AG20443 (cell line): ENCODE results near the gene ARID1B.

Source experiments
- DNase-seq: peaks from one replicate; pipeline ENCODE4 v3.0.0; 2012; ENCODE audit warnings: low spot score, mixed read lengths

ARID1B gene

DNA sequence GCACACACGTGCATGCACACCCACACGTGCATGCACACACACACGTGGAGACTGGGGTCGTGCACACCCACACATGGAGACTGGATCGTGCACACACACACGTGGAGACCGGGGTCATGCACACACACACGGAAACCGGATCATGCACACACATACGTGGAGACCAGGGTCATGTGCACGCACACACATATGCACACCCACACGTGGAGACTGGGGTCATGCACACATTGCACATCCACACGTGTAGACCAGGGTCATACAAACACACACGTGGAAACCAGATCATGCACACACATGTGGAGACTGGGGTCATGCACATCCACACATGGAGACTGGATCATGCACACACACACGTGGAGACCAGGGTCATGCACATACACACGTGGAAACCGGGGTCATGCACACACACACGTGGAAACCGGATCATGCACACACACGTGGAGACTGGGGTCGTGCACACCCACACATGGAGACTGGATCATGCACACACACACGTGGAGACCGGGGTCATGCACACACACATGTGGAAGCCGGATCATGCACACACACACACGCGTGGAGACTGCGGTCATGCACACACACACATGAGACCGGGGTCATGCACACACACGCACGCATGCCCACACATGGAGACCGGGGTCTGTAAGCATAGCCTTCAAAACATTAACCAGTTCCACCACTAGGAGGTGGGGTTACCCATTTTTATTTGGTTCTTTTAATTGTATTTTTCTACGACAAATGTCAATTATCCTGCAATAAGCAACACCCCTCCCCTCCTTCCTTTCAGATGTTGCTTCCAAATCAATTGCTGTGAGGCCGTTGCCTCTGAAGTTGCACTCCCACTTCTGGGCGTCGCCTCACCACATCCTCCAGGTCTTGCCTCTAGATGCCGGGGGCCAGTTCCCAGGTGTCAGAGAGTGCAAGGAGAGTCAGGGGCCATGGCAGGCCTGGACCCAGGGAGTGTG, 450.3 kb downstream of the ARID1B start:
- peak; percentile 34 for DNase-seq

DNA sequence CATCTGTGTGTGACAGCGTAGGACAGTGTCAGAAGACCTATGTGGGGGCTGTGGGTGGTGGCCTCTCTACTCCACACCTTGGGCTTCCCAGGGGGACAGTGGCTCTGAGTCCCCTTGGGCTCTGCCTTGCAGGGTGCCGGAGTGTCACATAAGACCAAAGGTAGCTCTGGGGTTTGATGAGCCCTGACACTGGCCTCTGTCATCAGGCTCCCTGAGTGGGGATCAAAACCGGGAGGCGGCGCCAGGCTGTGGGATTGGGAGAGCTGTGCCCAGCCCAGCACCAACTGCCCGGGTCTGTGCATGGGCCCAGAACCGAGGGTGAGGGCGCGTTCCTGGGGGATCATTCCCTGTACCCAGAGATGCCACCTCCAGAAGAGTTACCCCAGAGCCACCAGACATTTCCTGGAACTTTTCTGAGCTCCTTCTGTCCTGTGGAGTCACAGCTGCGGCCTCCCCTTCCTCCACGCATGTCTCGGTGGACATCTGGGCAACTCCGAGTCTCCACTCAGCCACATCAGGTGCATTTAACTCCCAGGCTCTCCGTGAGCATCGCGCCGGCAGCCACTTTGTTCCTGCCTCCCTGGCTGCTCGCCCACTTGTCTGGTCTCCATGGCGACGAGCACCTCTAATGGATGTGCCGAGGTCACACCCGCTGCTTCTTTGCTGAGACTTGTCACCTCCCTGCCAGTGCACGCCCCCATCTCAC, 451.4 kb downstream of the ARID1B start:
- DNase-seq: no peak

DNA sequence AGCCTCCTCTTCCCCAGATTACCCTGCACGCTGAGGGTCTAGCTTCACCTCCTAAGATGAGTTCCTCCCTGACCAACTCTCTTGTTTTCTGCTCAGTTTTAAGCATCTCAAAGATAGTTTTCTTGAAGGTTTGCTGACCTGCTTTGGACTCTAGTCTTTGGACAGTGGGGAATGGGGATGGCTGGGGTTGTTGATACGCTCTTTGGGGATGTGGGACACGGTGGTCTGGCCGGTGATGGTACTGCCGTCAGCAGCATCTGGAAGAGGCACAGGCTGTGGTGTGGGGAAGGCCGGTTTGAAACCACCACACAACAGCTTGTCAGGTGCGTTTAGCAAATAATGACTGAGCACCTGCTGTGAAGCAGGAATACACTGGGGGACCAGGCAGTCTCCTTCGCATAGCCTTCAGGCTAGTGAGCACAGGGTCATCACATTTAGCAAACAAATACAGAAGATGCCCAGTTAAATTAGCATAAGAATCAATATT, 452.0 kb downstream of the ARID1B start:
- DNase-seq: no peak

DNA sequence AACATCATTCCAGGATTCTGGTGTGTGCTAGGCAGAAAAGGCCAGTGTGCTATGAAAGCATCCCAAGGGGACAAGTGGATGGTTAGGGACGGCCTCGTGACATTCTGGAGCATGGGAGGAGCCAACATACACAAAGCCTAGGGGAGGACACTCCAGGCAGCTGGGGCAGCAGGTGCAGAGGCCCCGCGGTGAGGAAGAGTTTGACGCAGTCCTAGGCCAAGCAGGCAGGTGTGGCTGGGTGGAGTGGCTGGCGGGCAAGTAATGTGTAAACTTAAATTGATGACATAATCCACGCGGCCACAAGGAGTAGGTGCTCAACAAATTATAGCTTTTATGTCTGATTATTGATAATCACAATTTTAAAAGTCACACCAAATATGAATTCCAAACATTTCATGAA, 452.5 kb downstream of the ARID1B start:
- DNase-seq: no peak

DNA sequence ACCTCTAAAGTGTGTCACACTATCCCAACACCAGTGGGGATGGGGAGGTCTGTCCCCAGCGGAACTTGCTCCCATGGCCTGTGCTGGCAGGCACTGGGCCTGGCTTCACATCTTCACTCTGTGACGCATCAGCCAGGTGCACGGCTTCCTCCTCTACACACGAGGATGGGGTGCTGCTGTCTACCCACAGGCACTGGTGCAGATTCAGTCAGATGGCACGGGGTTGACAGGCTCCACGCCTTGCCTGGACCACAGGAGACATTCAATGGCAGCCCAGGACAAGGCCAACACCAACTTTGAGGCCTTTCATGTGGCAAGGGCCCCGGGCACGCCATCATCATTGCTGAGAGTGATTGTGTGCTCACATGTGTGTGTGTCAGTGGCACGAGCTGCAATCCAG, 453.7 kb downstream of the ARID1B start:
- no peak for DNase-seq

DNA sequence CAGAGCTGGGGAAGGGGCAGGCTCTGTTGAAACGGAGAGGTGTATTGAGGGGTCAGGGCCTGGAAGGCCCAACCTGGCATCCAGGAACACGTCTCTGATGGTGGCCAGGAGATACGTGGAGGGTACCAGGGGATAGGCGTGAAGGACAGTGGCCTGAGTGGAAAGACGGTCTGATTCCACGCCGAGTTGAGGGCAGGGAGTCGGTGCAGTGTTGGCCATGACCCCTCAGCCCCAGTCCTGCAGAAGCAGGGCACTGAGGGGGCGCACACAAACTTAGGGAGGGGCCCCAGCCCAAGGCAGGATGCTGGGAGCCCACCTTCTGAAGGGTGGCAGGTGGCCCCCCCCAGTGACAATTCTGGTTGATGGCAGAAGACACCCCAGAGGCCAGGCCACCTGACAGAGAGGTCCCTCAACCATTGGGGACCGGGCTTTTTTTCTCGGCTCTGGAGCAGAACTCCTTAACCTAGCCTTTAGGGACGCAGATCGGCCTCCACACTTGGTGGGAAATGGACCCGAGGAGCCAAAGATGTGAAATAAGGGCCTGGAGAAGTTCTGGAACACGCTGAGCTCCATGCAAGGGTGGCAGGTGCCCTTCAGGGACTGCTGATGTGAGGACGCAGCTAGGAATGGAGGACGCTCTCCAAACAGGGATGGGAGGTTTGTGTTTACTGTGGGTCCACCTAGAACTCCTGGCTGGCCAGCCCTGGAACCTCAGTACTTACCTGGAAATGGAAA, 455.1 kb downstream of the ARID1B start:
- no peak for DNase-seq

DNA sequence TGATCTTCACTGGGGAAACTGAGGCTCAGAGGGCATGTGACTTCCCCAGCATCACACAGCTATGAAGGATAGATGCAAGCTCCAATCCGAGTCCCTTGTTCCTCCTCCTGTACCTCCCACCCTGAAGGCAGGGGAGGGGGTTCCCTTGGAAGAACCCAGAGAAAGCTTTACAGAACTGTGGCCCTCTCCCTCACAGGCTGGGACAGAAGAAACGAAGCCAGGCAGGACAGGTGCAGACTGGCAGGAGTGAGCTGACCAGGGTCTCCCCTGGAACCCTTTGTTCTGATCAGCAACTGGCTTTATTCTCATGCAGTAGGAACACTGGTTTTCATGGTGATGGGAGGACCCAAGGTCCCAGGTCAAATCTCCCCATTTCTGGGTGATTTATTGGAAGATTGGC, 456.0 kb downstream of the ARID1B start:
- no peak for DNase-seq

DNA sequence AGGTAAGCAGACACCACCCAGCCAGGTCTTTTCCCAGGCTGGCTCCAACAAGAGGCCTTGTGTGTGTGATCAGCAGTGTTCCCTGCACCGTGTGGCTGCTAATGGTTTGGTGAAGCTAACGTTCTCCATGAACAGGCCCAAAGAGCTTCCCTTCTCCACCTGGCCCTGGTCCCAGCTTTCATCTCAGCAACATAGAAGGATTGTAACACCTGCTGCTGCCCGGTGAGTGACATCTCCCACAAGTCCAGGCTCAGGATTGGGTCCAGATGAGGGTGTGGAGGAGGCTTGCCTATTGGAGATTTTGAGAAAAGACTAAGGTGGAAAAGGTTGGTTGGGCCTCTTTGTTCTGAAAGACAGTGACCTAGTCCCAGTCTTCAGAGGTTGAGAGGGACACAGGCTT, 456.5 kb downstream of the ARID1B start:
- no peak for DNase-seq

DNA sequence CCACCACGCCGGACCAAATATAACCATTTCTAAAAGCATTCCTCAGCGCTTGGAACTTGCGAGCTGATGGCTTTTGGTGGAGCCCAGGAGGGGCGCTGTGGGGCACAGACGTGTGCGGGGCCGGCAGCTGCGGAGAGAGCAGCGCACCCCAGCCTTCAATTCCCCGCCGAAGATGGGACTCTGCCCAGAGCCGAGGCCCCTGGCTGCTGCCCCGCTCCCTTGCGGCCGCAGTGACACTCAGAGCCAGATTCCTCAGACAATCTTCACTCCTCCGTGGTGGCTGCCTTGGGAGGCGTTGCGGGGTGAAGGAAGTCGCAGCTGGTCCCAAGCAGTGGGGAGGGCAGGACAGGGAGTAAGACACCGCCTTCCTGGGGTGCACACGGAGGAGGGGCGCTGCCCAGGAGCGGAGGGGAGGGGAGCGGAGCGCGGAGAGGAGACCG, 458.4 kb downstream of the ARID1B start:
- DNase-seq: peak; percentile 83

DNA sequence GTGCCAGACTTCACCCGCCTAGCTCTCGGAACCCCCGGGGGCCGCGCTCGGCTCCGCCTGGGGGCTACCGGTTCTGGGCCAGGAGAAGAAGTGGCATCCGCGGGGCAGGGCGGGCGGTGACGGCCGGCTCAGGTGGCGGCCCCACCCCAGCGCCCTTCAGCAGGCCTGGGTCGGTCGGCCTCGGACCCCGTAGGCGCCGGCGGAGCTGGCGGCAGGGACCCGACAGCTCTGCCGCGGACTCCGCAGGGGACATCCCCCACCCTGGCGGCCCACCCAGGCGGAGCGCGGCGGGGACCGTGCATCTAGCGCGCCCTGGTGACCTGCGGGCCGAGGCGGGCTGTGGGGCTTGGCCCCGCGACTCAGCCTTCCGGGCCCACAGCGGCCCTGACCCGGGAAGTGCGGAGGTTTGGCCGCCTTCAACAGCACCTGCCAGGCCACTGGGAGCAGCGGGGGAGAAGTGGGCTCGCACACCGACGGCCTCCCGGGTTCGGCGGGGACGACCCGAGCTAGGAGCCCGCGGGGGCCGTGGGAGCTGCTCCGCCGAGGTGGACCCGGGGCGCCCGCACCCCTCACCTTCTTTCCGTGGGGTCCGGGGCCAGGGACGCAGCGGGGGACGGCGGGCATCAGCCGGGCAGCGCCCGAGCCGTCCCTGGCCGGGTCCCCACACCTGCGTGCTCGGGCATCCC, 459.0 kb downstream of the ARID1B start:
- DNase-seq: peak; percentile 30

DNA sequence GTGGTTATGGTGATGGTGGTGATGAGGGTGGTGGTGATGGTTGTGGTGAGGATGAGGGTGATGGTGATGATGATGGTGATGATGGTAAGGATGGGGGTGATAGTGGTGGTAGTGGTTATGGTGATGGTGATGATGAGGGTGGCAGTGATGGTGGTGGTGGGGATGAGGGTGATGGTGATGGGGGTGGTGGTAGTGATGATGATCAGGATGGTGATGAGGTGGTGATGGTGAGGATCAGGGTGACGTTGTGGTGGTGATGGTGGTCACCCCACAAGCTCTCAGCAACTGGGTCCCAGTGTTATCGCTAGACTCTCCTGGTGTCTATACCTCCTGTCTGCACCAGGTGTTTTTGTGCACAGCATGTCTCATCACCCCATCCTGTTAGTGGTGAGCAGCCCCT, 461.2 kb downstream of the ARID1B start:
- DNase-seq: no peak

DNA sequence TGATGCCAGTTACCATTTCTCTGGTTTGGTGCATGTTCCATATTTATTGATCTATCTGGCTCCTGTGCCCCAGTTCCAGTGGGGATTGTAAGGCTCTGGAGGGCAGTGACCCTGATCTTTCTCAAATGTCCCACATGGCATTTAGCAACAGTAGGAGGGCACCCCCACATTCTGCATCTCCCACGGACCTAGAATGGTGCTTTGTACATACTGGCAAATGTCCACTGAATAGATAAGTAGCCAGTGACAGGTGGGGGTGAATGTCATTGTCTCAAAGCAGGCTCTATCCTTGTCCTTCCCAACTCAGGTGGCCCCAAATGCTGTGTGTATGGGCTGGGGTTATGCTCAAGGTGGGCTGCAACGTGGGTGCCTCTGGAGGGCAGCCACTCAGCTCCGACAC, 462.0 kb downstream of the ARID1B start:
- no peak for DNase-seq

DNA sequence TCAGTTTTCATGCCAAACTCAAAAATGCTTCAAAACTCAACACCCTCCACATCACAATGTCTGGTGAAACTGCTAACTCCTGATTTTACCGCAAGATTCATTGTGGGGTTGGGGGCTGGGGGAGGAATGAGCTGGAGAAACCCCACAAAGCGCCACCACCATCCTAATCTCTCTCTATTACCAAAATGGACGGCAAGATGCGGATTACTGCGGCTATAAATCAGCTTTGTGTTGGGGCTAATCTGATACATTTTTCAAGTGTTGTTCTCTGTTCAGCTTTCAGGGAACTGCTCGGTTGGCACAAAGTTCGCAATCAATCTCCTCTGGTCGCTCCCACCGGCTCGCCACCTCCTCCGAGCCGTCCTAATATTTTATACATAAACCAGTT, 462.5 kb downstream of the ARID1B start:
- DNase-seq: no peak

DNA sequence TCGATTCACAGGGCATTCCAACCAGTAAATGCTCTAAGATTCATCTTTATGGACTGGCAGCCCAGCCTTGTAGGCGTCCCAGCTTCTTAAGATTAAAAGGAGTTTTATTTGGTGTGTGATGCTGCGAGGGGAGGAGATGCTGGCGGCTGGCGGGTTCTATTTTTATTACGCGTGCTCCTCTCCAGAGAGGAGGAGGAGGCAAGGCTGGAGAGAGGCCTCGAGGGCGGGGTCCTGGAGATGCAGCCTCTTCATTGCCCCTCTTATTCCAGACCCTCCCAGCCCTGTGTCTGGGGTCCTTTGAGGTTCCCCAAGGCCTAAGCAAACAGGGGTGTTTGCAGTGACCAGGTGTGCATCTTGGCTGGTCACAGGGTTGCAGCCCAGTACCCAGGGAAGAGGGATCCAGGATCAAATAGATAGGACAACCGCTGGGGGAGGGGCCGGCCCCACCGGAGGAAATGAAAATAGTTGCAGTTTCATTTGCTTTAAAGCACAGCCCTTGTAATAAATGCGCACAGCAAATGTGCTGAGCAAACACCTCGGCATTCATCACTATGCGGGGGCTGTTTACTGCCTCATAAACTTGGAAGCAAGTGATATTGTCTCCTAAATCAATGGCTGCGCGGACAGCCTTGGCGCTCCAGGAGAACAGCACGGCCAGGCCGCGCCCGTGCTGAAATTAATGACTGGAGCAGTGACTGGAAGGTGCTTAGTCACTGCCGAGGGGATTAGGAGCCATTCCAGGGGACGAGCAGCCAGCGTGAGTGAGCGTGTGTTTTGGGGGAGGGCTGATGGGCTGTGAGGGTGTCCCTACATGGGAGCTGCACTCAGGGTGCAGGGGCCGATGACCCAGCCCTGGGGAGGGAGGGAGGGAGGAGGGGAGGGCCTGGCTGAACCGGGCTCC, 463.1 kb downstream of the ARID1B start:
- peak; percentile 83 for DNase-seq

DNA sequence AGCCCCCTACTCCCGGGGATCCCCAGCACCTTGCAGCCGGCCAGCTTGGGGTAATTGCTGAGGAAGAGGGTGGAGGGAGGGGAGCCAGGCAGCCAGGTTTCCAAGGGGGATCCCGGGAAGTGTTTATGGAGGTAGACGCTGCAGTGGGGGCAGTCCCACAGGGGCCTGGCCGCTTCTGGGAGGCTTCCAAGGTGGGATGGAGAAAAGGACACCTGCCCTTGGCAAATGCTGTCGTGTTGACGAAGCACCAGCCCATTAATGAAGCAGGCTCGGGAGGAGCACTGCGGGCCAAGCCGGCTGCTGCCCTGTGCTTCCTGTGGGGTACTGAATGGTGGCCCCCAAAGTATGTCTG, 463.8 kb downstream of the ARID1B start:
- DNase-seq: no peak

DNA sequence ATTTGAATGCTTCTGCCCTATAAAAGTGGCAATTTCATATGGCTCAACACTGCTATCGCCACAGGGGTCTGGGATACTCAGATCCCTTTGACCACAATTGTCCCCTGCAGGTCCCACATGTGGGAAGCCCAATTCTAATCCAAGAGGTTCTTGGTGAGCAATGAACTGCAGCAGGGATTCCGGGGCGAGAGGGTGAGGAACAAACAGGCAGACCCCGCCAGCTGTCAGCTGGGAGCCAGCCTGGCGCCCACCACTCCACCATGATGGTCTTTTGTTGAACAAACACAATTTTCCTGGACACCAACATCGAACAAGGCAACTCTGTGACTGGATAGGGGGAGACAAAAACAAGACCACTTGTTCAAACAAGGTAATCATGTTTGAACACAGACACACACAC, 465.6 kb downstream of the ARID1B start:
- DNase-seq: no peak

DNA sequence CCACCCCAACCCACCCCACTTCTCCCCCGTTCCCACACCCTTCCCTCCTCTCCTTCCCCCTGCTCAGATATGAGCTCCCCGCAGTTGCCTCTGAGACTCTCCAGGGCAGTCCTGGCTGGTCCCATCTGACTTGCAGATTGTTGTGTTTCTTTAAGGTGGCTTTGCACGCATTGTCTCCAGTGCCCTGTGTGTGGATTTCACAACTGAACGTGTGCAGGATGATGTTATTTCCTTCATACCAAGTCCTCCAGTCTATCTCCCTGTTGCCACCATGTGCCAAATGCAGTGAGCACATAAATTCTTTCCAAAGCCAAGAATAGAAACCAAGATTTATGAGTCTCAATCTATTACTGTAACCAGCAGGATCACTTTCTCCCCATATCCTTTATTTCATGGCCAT, 467.0 kb downstream of the ARID1B start:
- peak; percentile 84 for DNase-seq

DNA sequence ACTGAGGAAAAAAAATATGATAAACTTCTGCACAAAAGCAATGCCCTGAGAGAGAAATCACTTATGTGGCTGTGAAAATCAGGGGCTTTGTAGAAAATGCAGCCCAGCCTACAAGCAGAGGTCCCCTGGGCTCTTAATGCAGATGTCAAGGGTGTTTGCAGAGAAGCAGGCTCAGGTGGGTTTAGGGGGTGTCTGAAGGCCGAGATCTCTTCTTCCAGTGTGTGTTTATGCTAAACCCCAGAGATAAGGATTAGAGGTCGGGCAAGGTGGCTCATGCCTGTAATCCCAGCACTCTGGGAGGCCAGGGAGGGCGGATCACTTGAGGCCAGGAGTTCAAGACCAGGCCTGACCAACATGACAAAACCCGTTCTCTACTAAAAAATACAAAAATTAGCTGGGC, 467.6 kb downstream of the ARID1B start:
- DNase-seq: no peak

DNA sequence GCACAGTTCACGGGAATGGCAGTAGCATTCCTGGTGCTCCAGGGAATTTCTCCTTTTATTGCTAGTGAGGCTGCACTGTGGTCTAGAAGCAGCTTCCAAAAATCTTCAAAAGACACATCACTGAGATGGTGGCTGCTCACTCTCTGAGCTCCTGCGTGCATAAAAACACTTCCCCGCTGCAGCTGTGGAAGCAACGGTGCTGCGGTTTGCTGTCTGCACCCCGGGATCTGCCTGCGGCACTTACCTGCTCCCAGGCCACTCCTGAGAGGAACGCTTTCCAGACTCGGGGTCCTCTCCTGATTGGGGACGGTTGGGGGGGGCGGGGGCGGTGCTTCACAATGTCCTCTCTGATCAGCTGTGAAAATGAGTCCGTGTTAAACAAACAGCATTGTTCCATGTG, 468.3 kb downstream of the ARID1B start:
- no peak for DNase-seq

DNA sequence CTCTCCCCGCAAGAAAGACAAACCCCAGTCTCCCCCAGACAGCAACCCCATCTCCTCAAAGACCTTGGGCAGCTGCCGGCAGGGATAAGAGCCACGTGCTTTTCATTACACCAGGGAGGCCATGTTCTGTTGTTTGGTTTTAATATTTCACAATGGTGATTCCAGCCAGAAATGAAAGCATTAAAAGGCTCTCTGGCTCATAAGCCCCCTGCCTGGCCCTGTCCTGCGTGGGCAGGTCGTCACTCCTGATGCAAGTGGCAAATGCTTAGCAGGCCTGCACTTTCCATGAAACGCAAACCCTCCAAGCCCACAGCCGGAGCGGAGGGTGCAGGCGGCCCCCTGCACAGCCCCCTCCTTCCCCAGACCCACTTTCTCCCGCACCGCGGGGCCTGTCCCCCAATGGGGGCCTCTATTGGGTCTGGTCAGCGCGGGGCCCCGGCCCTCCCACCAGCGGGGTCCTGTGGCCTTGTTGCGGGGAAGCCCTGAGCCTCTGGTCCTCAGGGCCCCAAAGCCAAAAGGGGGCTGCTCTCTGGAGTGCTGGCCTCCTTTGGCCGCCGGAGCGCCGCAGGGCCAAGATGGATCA, 469.0 kb downstream of the ARID1B start:
- DNase-seq: peak; percentile 71
